Measurements from ENCODE around the gene CS. TPM values are rescaled to one million over a fixed set of nuclear protein-coding genes. Genes with fewer than 3 reads are reported as not detected.

Gene CS
- total and polyA plus RNA-seq, 2 of the 4 experiments (the other 2 are of a cell fraction), result 139 to 146 TPM

DNA sequence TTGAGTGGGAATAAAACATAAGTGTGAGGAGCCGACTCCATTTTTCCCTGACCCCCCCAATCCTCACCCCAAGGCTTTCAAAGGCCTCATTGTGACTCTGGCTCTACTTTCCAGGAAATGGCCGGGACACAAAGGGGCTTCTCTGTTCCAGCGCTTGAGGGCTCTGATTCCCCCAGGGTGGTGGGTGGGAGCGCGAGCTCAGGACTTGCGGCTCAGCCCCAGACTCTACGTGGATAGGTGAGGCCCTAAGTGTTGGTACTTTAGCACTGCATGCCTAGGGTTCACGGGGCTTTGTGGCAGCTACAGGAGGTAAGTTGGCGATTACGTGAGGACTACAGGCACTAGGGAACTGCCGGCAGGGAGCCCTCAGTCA is 15.1 kb upstream of the CS start:
- ATAC-seq (ENCODE audit: low read depth) (no peak; the same call in 1 of the 2 replicates), DNase-seq (no peak)
- Histone ChIP-seq H3K23ac (ENCODE audit: low read depth, low read length) (peak overlapping the region; percentile 85), H3K27me3 (ENCODE audit: control insufficient read depth, insufficient read depth, low read length) (no peaks in the 10 kb centered on the region), H3K4ac (ENCODE audit: low read depth, low read length) (peak overlapping the region; percentile 99), H4K8ac (ENCODE audit: low read depth in 2 of 2, low read length in 2 of 2) (peak overlapping the region; percentile 93 to 100), H2AK5ac (ENCODE audit: low read depth, low read length) (peak overlapping the region; percentile 63), H4K5ac (ENCODE audit: low read depth, low read length) (peak overlapping the region; percentile 81), H3K27ac (ENCODE audit: insufficient read depth, low read length) (peak overlapping the region; percentile 97), H4K20me1 (ENCODE audit: insufficient read depth, low read length) (no peaks in the 10 kb centered on the region), H3K9me3 (ENCODE audit: control insufficient read depth, insufficient read depth, low read length) (no peaks in the 10 kb centered on the region), H3K36me3 (ENCODE audit: control insufficient read depth, insufficient read depth, low read length) (peaks cover 18% of the 10 kb centered on the region), H2BK15ac (ENCODE audit: low read depth, low read length) (no peak overlapping the region), H3K79me1 (ENCODE audit: low read depth in 1 of 2, low read length in 2 of 2) (peaks cover 11 to 30% of the 10 kb centered on the region in 2 experiments), H2BK120ac (ENCODE audit: low read depth, low read length) (no peak overlapping the region), H3K9ac (ENCODE audit: low read depth, low read length) (peak overlapping the region; percentile 97), H2BK20ac (ENCODE audit: low read depth, low read length) (no peak overlapping the region), H3K9me1 (ENCODE audit: insufficient read depth, low read length) (no peaks in the 10 kb centered on the region), H2AK9ac (replicated peaks; ENCODE audit: low read depth, low read length, poor library complexity) (peak overlapping the region; percentile 87), H3K4me3 (ENCODE audit: insufficient read depth, low read depth, low read length) (peak overlapping the region; percentile 77), H3K18ac (ENCODE audit: low read depth, low read length) (no peak overlapping the region), H2BK5ac (ENCODE audit: low read depth, low read length, poor library complexity, severe bottlenecking) (peak overlapping the region; percentile 95), H2AFZ (replicated peaks; ENCODE audit: low read length, poor library complexity) (peak overlapping the region; percentile 98), H3K4me1 (ENCODE audit: control insufficient read depth, insufficient read depth, low read length) (peaks cover 4% of the 10 kb centered on the region), H3K14ac (replicated peaks; ENCODE audit: low read depth, low read length) (peak overlapping the region; percentile 78), H4K91ac (ENCODE audit: insufficient read depth, low read depth, low read length) (peak overlapping the region; percentile 12), H3K56ac (ENCODE audit: extremely low read depth, insufficient read depth, low read length) (peak overlapping the region; percentile 90), H3K4me2 (ENCODE audit: low read depth, low read length) (peak overlapping the region; percentile 95)
- intact Hi-C loops (cut with micrococcal nuclease), result loop anchor here (5.0 kb wide), 1 partner anchor 147 kb away; no protein-coding TSS in a partner anchor
- TF ChIP-seq MAFK (IDR thresholded peaks at IDR 0.05; ENCODE audit: low read depth, low read length), result no peak
- no peak for TF ChIP-seq RAD21 (IDR thresholded peaks at IDR 0.05; ENCODE audit: low read length)
- no peak for TF ChIP-seq BHLHE40 (IDR thresholded peaks at IDR 0.05; ENCODE audit: low read depth, low read length)
- no peak for TF ChIP-seq POLR2A (IDR thresholded peaks at IDR 0.05; ENCODE audit: low read depth, low read length)
- no peak for TF ChIP-seq NFE2L2 (IDR thresholded peaks at IDR 0.05; ENCODE audit: low read depth, low read length)
- no peak for TF ChIP-seq FOS (IDR thresholded peaks at IDR 0.05; ENCODE audit: low read depth, low read length)
- no peak for TF ChIP-seq SMC3 (IDR thresholded peaks at IDR 0.05; ENCODE audit: low read depth, low read length)
- TF ChIP-seq USF2 (IDR thresholded peaks at IDR 0.05; ENCODE audit: low read depth, low read length), result no peak
- no CpG with 5 or more reads among the region's 11 CpGs for WGBS, 2 experiments (ENCODE audit: extremely low coverage in 2 of 2, insufficient read length in 1 of 2)
- POLR2A ChIA-PET (ENCODE audit: unreplicated experiment), result interaction anchor here (0.6 kb wide), 1 partner anchor 18 kb away, joined by 3 read pairs; the partner anchor contains the start of gene PAN2
- CTCF ChIA-PET, result no interaction called here
- in situ Hi-C loops (cut with MboI; ENCODE audit: low sequenced_read_pairs), result no loop called here
- dilution Hi-C loops (cut with HindIII; ENCODE audit: low sequenced_read_pairs, unreplicated experiment), result no loop called here
- no TSS peak for BruUV-seq (replicated peaks)
